Measurements from ENCODE around the gene MFSD6. TPM values are rescaled to one million over a fixed set of nuclear protein-coding genes. Genes with fewer than 3 reads are reported as not detected.

Gene MFSD6
- total RNA-seq, 2 experiments from 2014 or later = 51.3 to 56.7 TPM

DNA sequence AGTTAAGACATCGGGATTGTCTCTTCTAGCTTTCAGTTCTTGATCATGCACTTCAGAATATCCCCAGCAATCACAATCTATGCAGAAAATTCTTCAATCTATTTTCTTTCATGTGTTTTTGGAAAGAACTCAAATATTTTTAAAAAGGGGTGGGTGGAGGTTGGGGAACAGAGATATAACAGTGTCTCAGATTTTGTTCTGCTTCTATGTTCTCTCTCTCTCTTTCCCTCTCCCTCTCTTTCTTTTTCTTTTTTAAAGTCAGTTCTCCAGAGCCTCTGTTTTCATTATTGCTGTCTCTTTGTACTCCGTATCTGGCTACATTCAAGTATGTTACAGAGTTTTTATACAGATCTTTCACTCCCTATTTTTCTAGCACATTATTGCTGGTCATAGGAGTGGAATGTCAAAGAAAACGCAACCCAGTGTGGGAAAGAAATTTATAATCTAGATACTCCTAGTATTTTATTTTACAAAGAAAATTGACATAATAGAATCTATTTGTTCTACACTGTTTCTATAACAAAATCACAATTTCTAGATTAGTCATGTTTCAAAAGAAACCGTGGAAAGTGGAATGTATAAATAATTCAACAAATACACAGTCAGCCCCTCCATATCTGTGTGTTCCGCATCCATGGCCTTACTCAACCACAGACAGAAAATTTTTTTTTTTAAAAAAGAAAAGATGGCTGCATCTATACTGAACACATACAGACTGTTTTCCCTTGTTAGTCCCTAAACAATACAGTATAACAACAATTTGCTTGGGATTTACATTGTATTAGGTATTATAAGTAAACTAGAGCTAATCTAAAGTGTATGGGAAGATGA, 137.6 kb downstream of the MFSD6 start:
- no peaks in the 10 kb centered on the region for H3K27me3 Mint-ChIP-seq
- peaks cover 28% of the 10 kb centered on the region for H3K36me3 Mint-ChIP-seq
- POLR2A ChIA-PET = no interaction called here
- H3K27ac Mint-ChIP-seq = no peak overlapping the region
- H3K4me1 Mint-ChIP-seq = peaks cover 1% of the 10 kb centered on the region
- no peak overlapping the region for H3K4me3 Mint-ChIP-seq
- ATAC-seq (ENCODE audit: low read depth) (no peak), DNase-seq (no peak)
- H3K9me3 Mint-ChIP-seq = peaks cover 12% of the 10 kb centered on the region

- no peak for DNase-seq
- H3K27me3 Mint-ChIP-seq = no peaks in the 10 kb centered on the region
These were observed 138.6 kb downstream of the MFSD6 start for GRCh38 chr2:190546734-190547133.

GRCh38 chr2:190547886-190548285, 139.7 kb downstream of the MFSD6 start:
- no peak overlapping the region for H3K4me3 Mint-ChIP-seq
- POLR2A ChIA-PET = no interaction called here
- peaks cover 8% of the 10 kb centered on the region for H3K4me1 Mint-ChIP-seq
- peaks cover 17% of the 10 kb centered on the region for H3K36me3 Mint-ChIP-seq
- no peak overlapping the region for H3K27ac Mint-ChIP-seq
- ATAC-seq (ENCODE audit: low read depth) (no peak), DNase-seq (no peak)
- peaks cover 3% of the 10 kb centered on the region for H3K9me3 Mint-ChIP-seq
- no peaks in the 10 kb centered on the region for H3K27me3 Mint-ChIP-seq

More at GRCh38 chr2:190546734-190547133, 138.6 kb downstream of the MFSD6 start:
- H3K4me3 Mint-ChIP-seq = no peak overlapping the region
- POLR2A ChIA-PET = no interaction called here
- peaks cover 7% of the 10 kb centered on the region for H3K9me3 Mint-ChIP-seq
- peaks cover 2% of the 10 kb centered on the region for H3K4me1 Mint-ChIP-seq
- ATAC-seq (ENCODE audit: low read depth) = no peak
- peaks cover 21% of the 10 kb centered on the region for H3K36me3 Mint-ChIP-seq
- H3K27ac Mint-ChIP-seq = no peak overlapping the region

DNA sequence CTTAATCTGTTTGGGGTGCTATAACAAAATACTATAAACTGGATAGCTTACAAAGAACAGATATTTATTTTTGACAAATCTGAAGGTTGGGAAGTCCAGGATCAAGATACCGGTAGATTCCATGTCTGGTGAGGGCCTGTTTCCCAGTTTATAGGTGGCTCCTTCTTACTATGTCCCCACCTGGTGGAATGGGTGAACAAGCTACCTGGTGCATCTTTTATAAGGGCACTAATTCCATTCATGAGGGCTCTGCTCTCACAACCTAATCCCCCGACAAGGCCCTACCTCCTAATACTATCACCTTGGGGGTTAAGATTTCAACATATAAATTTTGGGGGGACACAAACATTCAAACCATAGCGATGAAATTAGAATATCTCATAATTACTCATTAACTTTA, 142.0 kb downstream of the MFSD6 start:
- POLR2A ChIA-PET = no interaction called here
- peaks cover 10% of the 10 kb centered on the region for H3K36me3 Mint-ChIP-seq

More for the DNA sequence above, 142.0 kb downstream of the MFSD6 start:
- DNase-seq (no peak), ATAC-seq (ENCODE audit: low read depth) (no peak)
- peaks cover under 1% of the 10 kb centered on the region for H3K9me3 Mint-ChIP-seq
- no peak overlapping the region for H3K27ac Mint-ChIP-seq
- H3K27me3 Mint-ChIP-seq = no peaks in the 10 kb centered on the region
- H3K4me3 Mint-ChIP-seq = no peak overlapping the region
- H3K4me1 Mint-ChIP-seq = peaks cover 7% of the 10 kb centered on the region

Other genes with a start within 250 kb of the MFSD6 start
- gene HIBCH, start 88.5 kb upstream of the MFSD6 start, total RNA-seq = 10 to 100 TPM; 15.6 to 17.5 TPM
- gene INPP1, start 64.8 kb upstream of the MFSD6 start, total RNA-seq = 1 to 10 TPM; 8.7 to 9.7 TPM
- 10 to 100 TPM; 16.2 to 23.1 TPM for gene NEMP2, start 126.4 kb downstream of the MFSD6 start, total RNA-seq
- gene NAB1, start 240.7 kb downstream of the MFSD6 start, total RNA-seq = 10 to 100 TPM; 33.0 to 36.3 TPM